CD14-positive monocyte (primary cell): ENCODE data around the gene ACOT9. TPM values are rescaled to one million over a fixed set of nuclear protein-coding genes. Genes with fewer than 3 reads are reported as not detected.

Source experiments
- DNase-seq, 3 donors: peaks; one replicate each; pipeline ENCODE4 v3.0.0-alpha.2; 2011 to 2022
- H2AFZ ChIP-seq: 2 replicates; pipeline ENCODE4 v1.6.0; 2012; ENCODE audit warnings: mild to moderate bottlenecking, low read depth, low read length, inconsistent platforms; ENCODE audit not compliant: insufficient read depth, poor library complexity, severe bottlenecking
- H3K27ac ChIP-seq, 2 donors: 1 replicate in 1 of 2; 2 replicates in 1 of 2; pipeline ENCODE4 v1.5.1; 2012 to 2013; ENCODE audit warnings: low read length in 2 of 2, control low read depth in 1 of 2, inconsistent platforms in 1 of 2, low read depth in 1 of 2, mild to moderate bottlenecking in 1 of 2
- H3K27me3 ChIP-seq, 2 donors: one replicate each; pipeline versions ENCODE4 v1.6.0 to v1.6.1; 2011 to 2013; ENCODE audit warnings: low read length in 2 of 2; ENCODE audit not compliant: control insufficient read depth in 2 of 2, insufficient read depth in 2 of 2
- H3K36me3 ChIP-seq, 2 donors: replicated peaks in 1 of 2; 1 replicate in 1 of 2; 2 replicates in 1 of 2; pipeline versions ENCODE4 v1.5.1 to v1.6.1; 2012 to 2013; ENCODE audit warnings: low read length in 2 of 2, control low read depth in 1 of 2, inconsistent platforms in 1 of 2, mild to moderate bottlenecking in 1 of 2; ENCODE audit not compliant: insufficient read depth in 2 of 2, control insufficient read depth in 1 of 2
- H3K4me1 ChIP-seq, 2 donors: 1 replicate in 1 of 2; 2 replicates in 1 of 2; pipeline versions ENCODE4 v1.5.1 to v1.6.1; 2012 to 2013; ENCODE audit warnings: low read length in 2 of 2, control low read depth in 1 of 2, inconsistent platforms in 1 of 2, mild to moderate bottlenecking in 1 of 2, moderate library complexity in 1 of 2; ENCODE audit not compliant: insufficient read depth in 2 of 2, control insufficient read depth in 1 of 2
- H3K4me2 ChIP-seq: replicated peaks from 2 replicates; pipeline ENCODE3; 2012; ENCODE audit warnings: low read length, moderate library complexity, mild to moderate bottlenecking; ENCODE audit not compliant: poor library complexity, severe bottlenecking; ENCODE audit errors: extremely low read depth
- H3K4me3 ChIP-seq, 3 experiments: fragments of 200-600 bp in 1 of 3; sonication (generic) in 1 of 3; replicated peaks in 1 of 3; 1 replicate in 2 of 3; 2 replicates in 1 of 3; pipeline ENCODE4 v1.5.1; 2011 to 2013; ENCODE audit warnings: low read length in 3 of 3, mild to moderate bottlenecking in 3 of 3, control low read depth in 2 of 3, low read depth in 2 of 3, inconsistent platforms in 1 of 3, moderate library complexity in 1 of 3
- H3K79me2 ChIP-seq: 2 replicates; pipeline ENCODE4 v1.6.0; 2012; ENCODE audit warnings: mild to moderate bottlenecking, control low read depth, inconsistent platforms, low read length, moderate library complexity; ENCODE audit not compliant: insufficient read depth
- H3K9ac ChIP-seq: 2 replicates; pipeline ENCODE4 v1.6.0; 2017; ENCODE audit warnings: low read length, mild to moderate bottlenecking; ENCODE audit not compliant: insufficient read depth, poor library complexity, severe bottlenecking
- H3K9me3 ChIP-seq, 2 donors: replicated peaks in 1 of 2; 1 replicate in 1 of 2; 2 replicates in 1 of 2; pipeline versions ENCODE4 v1.5.1 to v1.6.1; 2012 to 2013; ENCODE audit warnings: low read length in 2 of 2, control low read depth in 1 of 2; ENCODE audit not compliant: control insufficient read depth in 1 of 2, insufficient read depth in 1 of 2
- H4K20me1 ChIP-seq: 2 replicates; pipeline ENCODE4 v1.6.0; 2012; ENCODE audit warnings: mild to moderate bottlenecking, low read length, control low read depth, moderate library complexity; ENCODE audit not compliant: insufficient read depth
- H3K27ac Mint-ChIP-seq, 7 donors: one replicate each; pipeline ENCODE4 v1.8.0; 2020; ENCODE audit warnings: mild to moderate bottlenecking in 7 of 7, mixed read lengths in 7 of 7, moderate library complexity in 6 of 7, inconsistent platforms in 2 of 7
- H3K27me3 Mint-ChIP-seq, 3 donors: one replicate each; pipeline ENCODE4 v1.8.0; 2021 to 2022; ENCODE audit warnings: low read depth in 3 of 3, mild to moderate bottlenecking in 3 of 3, mixed read lengths in 3 of 3, moderate library complexity in 3 of 3, inconsistent platforms in 1 of 3
- H3K36me3 Mint-ChIP-seq, 2 donors: one replicate each; pipeline ENCODE4 v1.8.0; 2020; ENCODE audit warnings: mixed read lengths in 2 of 2, inconsistent platforms in 1 of 2, mild to moderate bottlenecking in 1 of 2
- H3K4me1 Mint-ChIP-seq: one replicate; pipeline ENCODE4 v1.8.0; 2020; ENCODE audit warnings: mild to moderate bottlenecking, mixed read lengths
- H3K4me3 Mint-ChIP-seq, 2 donors: one replicate each; pipeline ENCODE4 v1.8.0; 2020; ENCODE audit warnings: mild to moderate bottlenecking in 2 of 2, mixed read lengths in 2 of 2, moderate library complexity in 1 of 2
- H3K9me3 Mint-ChIP-seq, 7 donors: one replicate each; pipeline ENCODE4 v1.8.0; 2020 to 2022; ENCODE audit warnings: mixed read lengths in 7 of 7, mild to moderate bottlenecking in 6 of 7, moderate library complexity in 6 of 7, inconsistent platforms in 2 of 7
- WGBS: methylation state at CpG from one replicate; pipeline ENCODE4 v1.1.5; 2013; ENCODE audit warnings: missing lambda C conversion rate; ENCODE audit not compliant: insufficient coverage; 5-methylcytosine and 5-hydroxymethylcytosine counted together
- intact Hi-C, 2 donors: fragments of 100-400 bp; cut with micrococcal nuclease; formaldehyde crosslinking; loops; one replicate each; pipeline versions ENCODE4 v1.15.0 to v1.15.1; 2023
- polyA plus RNA-seq, 3 donors: library from polyadenylated mRNA; depleted of rRNA in 1 of 3; unstranded in 2 of 3; stranded (reverse) in 1 of 3; fragments of 300-500 nt in 2 of 3; fragments of >200 nt in 1 of 3; fragmentation: Illumina TruSeq in 2 of 3; gene quantifications; 1 replicate in 2 of 3; 2 replicates in 1 of 3; pipeline ENCODE4 v1.2.3, GENCODE V29; 2012 to 2021
- TF ChIP-seq, protein P1 (sequence below): fragments of 200-600 bp; IDR thresholded peaks from one replicate; pipeline ENCODE4 v1.8.0; 2022; ENCODE audit warnings: antibody characterized with exemption, mild to moderate bottlenecking

Gene ACOT9
- polyA plus RNA-seq, 3 donors: 49.2 to 69.3 (median 51.8) TPM

DNA sequence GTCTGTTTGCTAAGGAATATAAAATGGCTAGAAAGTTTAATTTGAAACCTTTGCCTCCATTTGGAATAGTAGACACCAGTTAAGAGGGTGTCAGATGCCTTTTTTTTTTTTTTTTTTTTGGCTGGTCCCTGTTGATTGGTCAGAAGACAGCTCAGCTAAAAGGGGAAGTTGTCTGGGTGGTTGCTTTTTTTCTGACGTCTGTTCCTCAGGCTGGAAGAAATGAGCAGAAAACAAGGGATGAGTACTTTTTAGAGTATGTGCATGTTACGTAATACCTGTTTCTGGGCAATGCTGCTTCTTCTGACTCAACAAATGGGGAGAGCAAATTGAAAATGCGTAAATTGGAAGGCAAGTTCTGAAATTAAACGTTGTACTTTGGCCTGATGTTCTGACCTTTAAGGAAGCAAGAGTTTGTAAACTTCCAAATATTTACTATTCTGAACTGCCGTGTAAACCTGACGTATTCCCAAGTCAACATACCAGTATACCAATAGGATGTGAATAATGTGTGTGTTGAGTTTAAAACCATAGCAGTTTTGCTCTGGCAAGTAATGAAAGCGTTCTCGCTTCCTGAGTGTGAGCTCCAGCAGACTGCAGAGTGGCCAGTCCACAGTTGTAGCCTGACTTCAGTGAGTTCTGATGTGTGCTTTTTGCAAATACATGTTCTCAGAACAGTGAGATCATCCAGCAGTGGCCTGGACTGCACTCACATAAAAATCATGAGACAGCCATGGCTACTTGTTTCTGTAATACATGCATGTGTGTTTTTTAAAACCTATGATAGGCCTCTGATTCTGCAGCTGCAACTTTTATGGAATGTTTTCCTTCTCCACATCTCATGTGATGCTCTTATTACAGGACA is 41.6 kb upstream of the ACOT9 start:
- intact Hi-C loops: loop anchor here (5.0 to 10.0 kb wide), 3 partner anchors 42 to 118 kb away; partner anchors contain the start of gene ACOT9 (in 1 of the 2)
- peaks cover 27 to 36% of the 10 kb centered on the region in 2 donors for H3K36me3 Mint-ChIP-seq
- peak overlapping the region; percentile 94 for H3K4me3 Mint-ChIP-seq
- peaks cover 0 to 5% (median 0%) of the 10 kb centered on the region in 3 donors for H3K27me3 Mint-ChIP-seq
- H3K4me1 Mint-ChIP-seq: peaks cover 19% of the 10 kb centered on the region
- 60% methylated on average over 2 of the region's 8 CpGs for WGBS
- TF ChIP-seq, protein P1, sequence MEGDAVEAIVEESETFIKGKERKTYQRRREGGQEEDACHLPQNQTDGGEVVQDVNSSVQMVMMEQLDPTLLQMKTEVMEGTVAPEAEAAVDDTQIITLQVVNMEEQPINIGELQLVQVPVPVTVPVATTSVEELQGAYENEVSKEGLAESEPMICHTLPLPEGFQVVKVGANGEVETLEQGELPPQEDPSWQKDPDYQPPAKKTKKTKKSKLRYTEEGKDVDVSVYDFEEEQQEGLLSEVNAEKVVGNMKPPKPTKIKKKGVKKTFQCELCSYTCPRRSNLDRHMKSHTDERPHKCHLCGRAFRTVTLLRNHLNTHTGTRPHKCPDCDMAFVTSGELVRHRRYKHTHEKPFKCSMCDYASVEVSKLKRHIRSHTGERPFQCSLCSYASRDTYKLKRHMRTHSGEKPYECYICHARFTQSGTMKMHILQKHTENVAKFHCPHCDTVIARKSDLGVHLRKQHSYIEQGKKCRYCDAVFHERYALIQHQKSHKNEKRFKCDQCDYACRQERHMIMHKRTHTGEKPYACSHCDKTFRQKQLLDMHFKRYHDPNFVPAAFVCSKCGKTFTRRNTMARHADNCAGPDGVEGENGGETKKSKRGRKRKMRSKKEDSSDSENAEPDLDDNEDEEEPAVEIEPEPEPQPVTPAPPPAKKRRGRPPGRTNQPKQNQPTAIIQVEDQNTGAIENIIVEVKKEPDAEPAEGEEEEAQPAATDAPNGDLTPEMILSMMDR: no peak
- peak overlapping the region; percentile 78 for H3K4me2 ChIP-seq
- H4K20me1 ChIP-seq: peaks cover 26% of the 10 kb centered on the region
- peak overlapping the region; percentile 93 to 94 for H3K27ac ChIP-seq
- peaks cover 17 to 27% of the 10 kb centered on the region in 2 donors for H3K36me3 ChIP-seq
- DNase-seq: peak; percentile 72 to 86 (median 85)
- no peak overlapping the region for H2AFZ ChIP-seq
- H3K79me2 ChIP-seq: peaks cover 27% of the 10 kb centered on the region
- no peaks in the 10 kb centered on the region for H3K27me3 ChIP-seq
- H3K9me3 ChIP-seq: peaks cover 0 to 3% of the 10 kb centered on the region in 2 donors
- H3K9ac ChIP-seq: peak overlapping the region; percentile 90
- H3K4me3 ChIP-seq: peak overlapping the region; percentile 78 to 99 (median 99)
- H3K27ac Mint-ChIP-seq: peak overlapping the region; percentile 94 to 99 (median 98)
- H3K9me3 Mint-ChIP-seq: peaks cover 0 to 34% (median 17%) of the 10 kb centered on the region in 7 donors
- H3K4me1 ChIP-seq: peaks cover 34 to 49% of the 10 kb centered on the region in 2 donors

DNA sequence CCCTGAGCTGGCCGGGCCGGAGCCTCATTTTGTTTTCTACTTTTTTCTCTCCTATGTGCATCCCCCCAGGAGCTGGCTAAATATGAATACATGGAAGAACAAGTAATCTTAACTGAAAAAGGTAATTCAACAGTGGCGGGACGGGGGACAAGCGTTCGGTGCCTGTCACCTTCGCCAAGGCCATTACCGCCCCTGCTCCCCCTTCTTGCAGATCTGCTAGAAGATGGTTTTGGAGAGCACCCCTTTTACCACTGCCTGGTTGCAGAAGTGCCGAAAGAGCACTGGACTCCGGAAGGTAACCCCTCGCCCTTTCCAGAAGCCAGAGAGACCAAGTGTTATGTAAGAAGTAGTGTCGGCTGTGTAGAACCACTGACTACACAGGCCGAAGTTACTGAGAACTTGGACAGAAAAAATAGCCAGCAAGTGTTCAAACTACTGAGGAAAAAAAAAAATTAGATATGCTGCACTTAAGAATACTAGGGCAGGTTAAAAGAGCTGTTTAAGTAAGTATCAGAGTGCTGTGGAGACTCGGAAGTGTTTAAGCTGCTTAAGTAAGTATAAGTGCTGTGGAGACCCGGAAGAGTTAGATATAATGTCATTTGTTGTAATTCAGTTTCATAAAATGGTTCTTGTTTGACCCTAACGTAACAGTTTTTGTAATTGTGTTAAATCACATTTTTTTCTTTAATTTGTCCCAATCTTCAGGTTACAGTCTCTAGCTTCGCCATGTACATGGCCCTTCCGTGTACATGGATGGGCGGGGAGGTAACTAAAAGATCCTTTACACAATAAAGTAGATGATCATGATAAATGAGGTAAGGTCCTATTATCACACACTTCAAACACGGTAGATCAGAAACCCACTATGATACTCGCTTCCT is 40.8 kb upstream of the ACOT9 start:
- no CpG with 5 or more reads among the region's 21 CpGs for WGBS
- TF ChIP-seq, protein P1: no peak
- H3K27ac Mint-ChIP-seq: peak overlapping the region; percentile 94 to 99 (median 98)
- H3K36me3 ChIP-seq: peaks cover 17 to 27% of the 10 kb centered on the region in 2 donors
- peaks cover 0 to 34% (median 17%) of the 10 kb centered on the region in 7 donors for H3K9me3 Mint-ChIP-seq
- H3K4me3 Mint-ChIP-seq: peak overlapping the region; percentile 94
- peak overlapping the region; percentile 93 to 94 for H3K27ac ChIP-seq
- H3K4me1 Mint-ChIP-seq: peaks cover 16% of the 10 kb centered on the region
- peaks cover 27 to 36% of the 10 kb centered on the region in 2 donors for H3K36me3 Mint-ChIP-seq
- H3K9me3 ChIP-seq: peaks cover 0 to 3% of the 10 kb centered on the region in 2 donors
- peak in 1 of 3 donors; percentile 50 for DNase-seq
- H3K4me2 ChIP-seq: peak overlapping the region; percentile 78
- H3K27me3 ChIP-seq: no peaks in the 10 kb centered on the region
- intact Hi-C loops: loop anchor here (2.0 to 10.0 kb wide), 3 partner anchors 42 to 71 kb away; partner anchors contain the start of gene ACOT9 (in 1 of the 2)
- peaks cover 26% of the 10 kb centered on the region for H4K20me1 ChIP-seq
- no peak overlapping the region for H2AFZ ChIP-seq
- H3K9ac ChIP-seq: peak overlapping the region; percentile 90
- peaks cover 31 to 43% of the 10 kb centered on the region in 2 donors for H3K4me1 ChIP-seq
- peaks cover 0 to 5% (median 0%) of the 10 kb centered on the region in 3 donors for H3K27me3 Mint-ChIP-seq
- H3K4me3 ChIP-seq: peak overlapping the region; percentile 78 to 99 (median 99)
- H3K79me2 ChIP-seq: peaks cover 27% of the 10 kb centered on the region
